AG20443 (cell line): ENCODE data around the gene ZNF526.

Experiments
- DNase-seq: peaks from one replicate; pipeline ENCODE4 v3.0.0; 2012; ENCODE audit warnings: low spot score, mixed read lengths

Gene ZNF526

DNA sequence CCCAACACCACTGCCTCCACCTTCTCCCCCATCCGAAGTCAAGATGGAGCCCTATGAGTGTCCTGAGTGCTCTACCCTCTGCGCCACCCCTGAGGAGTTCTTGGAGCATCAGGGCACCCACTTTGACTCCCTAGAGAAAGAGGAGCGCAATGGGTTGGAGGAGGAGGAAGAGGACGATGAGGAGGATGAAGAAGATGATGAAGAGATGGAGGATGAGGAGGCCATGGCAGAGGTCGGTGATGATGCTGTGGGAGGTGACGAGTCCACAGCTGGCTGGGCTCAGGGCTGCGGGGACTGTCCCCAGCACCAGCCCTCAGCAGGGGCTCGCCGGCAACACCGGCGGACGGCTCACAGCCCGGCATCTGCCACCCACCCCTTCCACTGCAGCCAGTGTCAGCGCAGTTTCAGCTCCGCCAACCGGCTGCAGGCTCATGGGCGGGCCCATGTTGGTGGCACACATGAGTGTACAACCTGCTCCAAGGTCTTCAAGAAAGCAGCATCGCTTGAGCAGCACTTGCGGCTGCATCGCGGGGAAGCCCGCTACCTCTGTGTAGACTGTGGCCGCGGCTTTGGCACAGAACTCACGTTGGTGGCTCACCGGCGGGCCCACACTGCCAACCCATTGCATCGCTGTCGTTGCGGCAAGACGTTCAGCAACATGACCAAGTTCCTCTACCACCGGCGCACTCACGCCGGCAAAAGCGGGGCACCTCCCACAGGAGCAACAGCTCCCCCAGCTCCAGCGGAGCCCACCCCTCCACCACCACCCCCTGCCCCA lies 5.0 kb downstream of the ZNF526 start:
- no peak for DNase-seq

DNA sequence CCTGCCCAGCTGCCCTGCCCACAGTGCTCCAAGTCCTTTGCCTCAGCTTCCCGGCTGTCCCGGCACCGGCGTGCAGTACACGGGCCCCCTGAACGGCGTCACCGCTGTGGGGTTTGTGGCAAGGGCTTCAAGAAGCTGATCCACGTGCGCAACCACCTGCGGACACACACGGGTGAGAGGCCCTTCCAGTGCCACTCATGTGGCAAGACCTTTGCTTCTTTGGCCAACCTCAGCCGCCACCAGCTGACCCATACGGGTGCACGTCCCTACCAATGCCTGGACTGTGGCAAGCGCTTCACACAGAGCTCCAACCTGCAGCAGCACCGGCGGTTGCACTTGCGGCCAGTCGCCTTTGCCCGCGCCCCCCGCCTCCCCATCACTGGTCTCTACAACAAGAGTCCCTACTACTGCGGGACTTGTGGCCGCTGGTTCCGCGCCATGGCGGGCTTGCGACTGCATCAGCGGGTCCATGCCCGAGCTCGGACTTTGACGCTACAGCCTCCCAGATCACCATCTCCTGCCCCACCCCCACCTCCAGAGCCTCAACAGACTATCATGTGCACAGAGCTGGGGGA lies 5.7 kb downstream of the ZNF526 start:
- no peak for DNase-seq

DNA sequence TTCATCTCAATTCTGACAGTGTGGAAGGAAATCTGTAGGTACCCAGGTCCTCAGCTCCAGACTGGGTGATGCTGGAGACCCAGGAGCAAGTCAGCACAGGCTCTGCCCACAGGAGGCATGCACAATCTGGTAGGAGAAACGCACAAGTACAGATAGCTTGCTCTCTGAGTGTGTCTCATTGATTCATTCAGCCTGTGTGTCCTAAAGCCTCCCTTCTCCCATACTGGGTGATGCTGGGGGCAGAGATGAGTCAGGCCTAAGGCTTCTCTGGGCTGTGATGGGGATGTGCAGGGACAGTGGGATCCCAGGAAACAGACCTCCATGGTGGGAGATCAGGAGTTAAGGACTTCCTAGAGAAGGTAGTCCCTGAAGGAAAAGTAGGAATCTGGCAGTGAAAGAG lies 6.8 kb downstream of the ZNF526 start:
- DNase-seq = no peak

DNA sequence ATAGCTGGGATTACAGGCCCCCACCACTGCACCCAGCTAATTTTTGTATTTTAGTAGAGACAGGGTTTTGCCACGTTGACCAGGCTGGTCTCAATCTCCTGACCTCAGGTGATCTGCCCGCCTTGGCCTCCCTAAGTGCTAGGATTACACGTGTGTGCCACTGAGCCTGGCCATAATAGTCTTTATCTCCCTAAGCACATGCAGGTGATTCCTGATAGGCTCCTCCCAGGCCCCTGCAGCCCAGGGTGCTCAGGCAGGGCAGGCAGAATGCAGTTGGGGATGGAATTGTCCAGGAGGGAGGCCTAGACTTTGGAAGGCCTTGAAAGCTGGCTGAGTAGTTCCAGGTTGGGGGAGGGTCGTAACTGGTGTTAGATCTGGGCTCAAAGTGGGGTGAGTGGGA lies 8.5 kb downstream of the ZNF526 start:
- no peak for DNase-seq

DNA sequence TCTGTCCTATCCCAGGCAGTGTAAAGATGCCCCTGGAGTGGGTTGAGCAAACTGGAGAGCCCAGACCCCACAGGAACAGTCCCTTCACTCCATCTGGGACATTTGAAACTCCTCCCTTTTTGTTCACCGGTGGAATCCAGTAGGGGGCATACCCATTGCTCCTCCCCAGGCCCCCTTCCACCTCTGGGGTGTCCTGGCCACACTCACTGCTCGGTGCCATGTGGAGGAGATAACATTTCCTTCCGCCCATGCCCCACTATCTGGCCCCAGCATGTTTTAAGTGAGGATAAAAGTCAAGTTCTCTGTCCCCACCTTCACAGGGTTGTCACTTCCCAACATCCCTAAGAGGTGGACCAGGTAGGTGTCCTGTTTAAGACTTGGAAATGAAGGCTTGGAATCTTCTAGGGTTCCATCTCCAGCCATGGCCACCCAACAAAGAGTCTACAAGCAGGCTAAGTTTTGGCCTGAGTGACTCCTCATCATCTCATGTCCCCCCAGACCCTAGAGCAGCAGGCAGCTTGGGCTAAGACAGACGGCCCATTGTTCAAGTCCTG lies 9.3 kb downstream of the ZNF526 start:
- no peak for DNase-seq

DNA sequence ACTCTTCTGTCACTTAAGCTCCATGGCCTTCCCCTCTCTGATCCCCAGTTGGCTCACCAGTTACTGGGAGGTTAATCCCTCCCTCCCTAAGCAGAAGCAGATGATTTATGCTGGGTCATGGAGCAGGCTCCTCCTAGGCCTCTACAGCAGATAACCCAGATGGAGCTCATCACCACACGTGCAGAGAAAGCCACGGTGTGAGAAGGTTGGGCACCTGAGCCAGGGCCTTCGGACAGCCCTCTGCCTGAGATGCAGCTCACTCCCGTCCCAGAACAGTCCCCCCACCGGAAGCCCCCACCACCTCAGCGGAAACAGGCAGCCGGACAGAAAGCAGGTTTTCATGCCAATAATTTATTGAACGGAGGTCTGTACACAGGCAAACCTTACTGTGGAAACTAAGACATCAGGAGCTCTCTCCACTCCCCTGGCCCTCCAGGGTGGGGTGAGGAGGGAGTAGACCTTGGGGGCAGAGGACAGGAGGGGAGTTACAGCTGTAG lies 9.8 kb downstream of the ZNF526 start:
- peak; percentile 45 for DNase-seq

DNA sequence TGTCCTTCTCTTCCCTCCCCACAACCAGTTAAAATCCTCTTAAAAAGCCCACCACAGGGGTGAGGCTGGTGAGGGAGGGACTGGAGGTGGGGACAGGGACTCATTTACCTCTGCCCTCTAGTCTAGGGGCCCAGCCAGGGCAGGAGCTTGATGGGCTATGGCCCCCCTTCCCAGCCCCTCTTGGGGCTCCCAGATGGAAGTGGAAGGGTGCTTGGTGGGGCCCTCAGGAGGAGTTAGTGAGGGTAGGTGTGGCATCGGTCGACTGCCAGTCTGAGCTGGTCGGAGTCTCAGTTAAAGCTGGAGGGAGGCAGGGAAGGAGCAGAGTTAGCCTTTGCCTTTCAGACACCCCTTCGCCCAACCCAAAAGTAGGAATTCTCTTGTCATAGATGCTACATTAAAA lies 10.5 kb downstream of the ZNF526 start:
- DNase-seq = no peak

DNA sequence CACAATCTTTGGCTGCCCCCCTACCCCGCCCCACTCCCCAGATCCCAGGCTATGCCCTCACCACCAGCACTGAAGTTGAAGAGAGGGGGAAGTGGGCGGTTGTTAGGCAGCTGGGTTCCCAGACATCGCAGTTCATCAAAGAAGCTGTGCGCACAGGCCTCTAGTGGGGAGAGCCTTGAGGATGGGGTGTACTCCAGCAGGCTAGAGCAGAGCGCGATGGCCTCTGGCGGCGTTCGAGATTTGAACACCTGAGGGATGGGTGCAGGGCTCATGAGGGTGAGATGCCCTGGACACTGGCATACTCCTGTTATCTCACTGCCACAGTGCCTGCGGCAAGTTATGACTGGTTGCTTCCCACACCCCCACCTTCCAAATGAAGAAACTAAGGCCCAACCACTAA lies 12.3 kb downstream of the ZNF526 start:
- no peak for DNase-seq

DNA sequence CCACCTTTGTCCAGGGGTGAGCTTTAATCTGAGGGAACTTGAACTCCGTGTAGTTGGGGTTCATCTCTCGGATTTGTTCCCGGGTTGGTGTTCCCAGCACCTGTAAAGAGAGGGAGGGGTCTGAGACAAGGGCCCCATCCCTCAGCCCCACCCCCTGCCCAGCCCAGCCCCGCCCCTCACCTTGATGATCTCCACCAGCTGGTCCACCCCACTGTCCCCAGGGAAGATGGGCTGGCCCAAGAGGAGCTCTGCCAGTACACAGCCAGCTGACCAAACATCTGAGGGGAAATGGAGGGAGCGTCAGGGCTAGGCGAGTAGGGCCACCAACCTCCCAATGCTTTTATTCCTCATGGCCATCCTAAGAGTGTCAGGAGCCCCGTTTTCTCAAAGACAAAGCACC lies 13.0 kb downstream of the ZNF526 start:
- no peak for DNase-seq

DNA sequence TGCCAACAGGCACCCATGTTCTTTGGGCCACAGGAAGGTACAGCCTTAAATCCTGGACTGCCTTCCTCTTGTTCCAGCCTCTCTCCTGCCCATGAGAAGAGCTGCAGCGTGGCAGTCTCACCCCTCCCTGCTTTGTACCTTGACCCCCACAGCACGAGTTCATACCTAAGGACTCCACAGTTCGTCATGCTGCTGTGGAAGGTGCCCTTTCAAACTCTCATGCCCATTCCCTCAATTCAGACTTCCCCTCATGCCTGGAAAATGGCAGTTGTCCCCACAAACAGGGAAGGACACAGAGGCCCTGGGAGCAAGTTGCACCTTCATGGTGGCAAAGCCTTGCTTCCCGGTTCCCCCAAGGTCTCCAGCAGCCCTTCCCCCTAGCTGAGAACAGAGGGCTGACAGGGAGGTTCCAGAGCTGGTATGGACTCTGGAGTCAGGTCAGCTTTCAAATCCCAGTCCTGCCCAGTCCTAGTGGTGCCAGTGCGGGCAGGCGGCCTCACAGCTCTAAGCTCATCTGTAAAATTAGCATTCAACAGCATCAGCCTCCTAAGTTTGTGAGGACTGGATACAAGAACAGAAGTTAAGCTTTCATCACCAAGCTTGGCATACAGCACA lies 13.7 kb downstream of the ZNF526 start:
- DNase-seq = no peak

DNA sequence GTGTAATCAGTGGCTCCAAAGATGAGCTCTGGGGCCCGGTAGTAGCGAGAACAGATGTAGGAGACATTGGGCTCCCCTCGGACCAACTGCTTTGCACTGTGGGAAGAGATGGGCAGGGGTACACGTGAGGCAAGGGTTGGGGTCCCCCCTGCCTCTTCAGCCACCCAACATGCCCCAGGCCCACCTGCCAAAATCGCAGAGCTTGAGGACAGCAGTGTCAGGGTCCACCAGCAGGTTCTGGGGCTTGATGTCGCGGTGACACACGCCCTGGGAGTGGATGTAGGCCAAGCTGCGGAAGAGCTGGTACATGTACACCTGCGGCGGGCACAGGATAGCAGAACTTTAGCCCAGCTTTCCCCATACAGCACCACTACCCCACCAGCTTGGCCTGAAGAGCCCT lies 14.3 kb downstream of the ZNF526 start:
- DNase-seq = no peak

DNA sequence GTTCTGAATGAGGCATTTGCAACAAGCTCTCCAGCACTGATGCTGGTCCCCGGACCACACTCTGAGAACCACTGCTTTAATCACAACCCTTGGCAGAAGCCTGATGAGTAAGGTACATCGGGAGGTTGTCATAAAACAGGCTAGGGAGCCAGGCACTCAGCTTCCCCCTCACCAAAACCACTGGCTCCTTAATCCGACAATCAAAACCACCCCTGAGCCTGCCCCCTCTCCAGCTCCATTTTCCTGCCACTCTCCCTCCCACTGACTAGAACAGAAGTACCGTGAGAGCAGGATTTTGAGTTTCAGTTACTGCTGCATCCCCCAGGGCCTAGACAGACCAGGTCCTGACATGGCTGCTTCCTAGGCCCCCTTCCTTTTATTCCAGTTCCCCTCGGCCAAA lies 15.1 kb downstream of the ZNF526 start:
- DNase-seq = no peak

DNA sequence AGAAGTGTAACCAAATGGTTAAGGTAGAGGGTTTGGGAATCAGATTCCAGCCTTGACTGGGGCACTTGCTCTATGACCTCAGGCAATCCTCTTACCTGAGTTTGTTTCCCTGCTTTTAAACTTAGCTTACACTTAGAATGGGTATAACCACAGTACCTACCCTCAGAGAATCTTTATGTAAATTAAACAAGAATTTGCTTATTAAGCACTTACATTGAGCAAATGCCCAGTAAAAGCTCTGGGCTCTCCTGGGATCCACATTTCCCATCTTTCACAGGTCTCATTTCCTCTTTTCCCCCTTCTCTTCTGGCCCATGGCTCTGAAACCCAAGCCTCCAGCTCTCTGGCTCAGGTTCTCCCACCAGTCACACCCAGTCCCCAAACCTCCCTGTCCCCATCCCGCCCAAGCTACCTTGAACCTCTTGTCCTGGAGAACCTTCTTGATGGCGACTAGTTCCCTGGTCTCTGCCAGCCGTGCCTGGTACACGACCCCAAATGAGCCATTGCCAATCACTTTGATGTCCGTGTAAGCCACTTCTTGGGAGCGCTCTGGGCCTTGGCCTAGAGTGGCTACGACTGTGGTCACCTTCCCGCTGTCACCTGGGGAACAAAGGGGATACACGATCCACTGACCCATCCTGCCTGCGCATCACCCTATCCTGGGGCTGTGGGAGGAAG lies 19.6 kb downstream of the ZNF526 start:
- no peak for DNase-seq

DNA sequence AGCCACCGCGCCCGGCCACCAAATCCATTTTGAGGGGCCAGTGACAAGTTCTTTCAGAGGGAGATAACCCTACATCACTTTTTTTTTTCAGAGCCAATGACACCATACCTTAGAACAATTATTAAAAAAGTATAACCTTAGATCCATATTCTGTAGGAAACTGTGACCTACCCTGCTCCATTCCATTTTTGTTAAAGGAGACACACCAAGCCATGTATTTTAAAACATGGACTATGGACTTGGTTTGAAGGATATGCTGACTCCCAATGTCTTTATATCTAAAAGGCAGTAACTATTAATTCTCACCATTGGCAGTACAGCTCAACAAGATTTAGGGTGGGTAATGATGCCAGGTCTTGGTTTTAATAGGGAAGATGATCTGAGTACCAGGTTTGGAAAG lies 21.2 kb downstream of the ZNF526 start:
- DNase-seq = no peak

DNA sequence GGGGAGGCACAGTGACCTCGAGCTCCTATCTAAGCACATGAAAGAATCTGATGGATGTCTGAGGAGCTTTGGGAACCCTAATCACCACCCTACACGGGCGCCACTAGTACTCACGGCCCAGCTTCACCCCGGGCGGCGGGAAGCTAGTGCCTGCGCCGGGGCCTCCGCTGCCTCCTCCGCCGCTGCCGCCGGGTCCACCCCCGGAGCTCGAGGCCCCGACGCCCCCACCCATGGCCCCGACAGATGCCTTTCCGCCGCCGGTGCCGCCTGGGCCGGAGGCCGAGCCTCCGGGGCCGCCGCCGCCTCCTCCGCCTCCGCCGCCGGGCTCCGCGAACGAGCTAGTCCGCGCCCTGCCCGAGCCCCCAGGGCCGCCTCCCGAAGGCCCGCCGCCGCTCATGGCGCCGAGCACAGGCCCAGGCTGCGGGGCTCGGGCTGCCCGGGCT lies 22.0 kb downstream of the ZNF526 start:
- peak; percentile 33 for DNase-seq

DNA sequence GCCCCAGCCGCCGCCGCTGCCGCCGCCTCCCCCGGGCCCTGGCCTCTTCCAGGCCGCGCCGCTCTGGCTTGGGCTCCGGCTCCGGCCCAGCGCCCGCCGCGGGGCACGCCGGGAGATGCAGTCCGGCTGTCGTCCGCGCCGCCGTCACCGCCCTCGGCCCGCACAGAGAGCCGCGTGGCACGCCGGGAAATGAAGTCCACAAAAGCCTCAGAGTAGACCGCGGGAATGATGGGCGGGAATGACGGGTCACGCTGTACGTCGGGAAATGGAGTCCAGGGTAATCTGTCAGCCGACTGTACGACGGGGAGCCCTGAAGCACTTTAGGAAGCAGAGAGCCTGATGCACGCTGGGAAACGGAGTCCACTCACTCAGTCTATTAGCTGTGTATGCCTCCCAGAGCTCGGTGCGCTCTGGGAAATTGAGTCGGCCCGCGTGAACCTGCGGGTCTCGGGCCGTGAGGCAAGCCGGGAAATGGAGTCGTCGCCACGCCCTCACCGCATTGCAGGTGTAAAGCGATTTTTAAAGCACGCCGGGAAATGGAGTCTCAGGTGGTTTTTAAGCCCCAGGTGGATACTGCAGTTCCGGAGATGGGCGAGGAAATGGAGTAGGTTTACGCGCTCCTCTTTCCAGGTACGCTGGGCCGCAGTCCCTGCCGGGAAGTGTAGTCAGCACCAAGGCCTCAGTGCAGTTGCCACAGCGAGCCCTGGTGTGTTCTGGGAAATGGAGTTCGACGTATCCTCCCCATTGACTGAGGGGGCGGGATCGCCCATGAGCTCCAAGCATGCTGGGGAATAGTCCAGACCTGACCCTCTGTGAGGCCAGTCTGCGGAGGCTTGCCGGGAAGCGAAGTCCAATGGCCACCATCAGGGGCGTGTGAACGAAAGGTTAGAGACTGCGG lies 22.6 kb downstream of the ZNF526 start, which contains the start of gene GSK3A:
GSK3A (minus strand) TSS at position 91 of the 898 bp plus-strand sequence. CDS start 137 bp downstream, outside the sequence.
- peak; percentile 93 for DNase-seq

DNA sequence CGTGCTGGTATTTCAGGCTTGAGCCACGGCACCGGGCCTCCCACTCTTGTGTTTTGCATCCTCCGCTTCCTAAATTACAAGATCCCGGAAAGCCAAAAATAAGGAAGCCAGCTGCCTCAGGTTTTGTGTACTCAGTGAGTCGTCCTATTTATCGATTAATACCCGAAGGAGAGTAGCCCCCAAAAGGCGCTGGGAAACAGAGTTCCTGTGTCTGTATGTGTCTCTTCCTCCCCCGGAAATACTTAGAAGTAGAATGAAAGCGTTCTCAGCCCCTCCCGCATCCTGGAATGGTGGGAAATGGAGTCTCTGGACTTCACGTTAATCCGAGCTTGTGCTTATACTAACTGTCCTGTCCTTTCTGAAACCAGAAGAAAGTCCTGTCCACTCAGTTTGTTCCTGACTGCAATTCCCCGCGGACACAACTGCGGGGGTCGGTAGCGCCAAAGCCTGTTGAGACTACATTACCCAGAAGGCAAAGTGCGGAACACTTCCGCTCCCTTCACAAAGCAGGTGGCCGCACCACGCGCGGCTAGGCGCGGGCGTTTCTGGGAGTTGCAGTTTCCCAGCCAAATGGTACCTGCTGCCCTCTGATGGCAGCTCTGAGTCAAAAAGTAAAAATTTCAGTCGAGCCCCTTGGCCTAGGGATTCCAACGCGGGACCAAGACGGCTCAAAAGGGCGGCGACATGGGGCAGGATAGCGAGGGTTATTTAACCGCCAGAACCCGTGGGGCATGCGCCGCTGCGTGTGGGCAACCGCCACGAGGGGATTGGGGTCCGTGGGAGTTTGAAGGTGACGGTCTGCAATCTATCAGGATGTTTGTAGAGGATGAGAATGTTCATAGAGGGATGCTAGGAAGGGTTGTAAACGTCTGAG lies 24.5 kb downstream of the ZNF526 start:
- peak; percentile 82 for DNase-seq

DNA sequence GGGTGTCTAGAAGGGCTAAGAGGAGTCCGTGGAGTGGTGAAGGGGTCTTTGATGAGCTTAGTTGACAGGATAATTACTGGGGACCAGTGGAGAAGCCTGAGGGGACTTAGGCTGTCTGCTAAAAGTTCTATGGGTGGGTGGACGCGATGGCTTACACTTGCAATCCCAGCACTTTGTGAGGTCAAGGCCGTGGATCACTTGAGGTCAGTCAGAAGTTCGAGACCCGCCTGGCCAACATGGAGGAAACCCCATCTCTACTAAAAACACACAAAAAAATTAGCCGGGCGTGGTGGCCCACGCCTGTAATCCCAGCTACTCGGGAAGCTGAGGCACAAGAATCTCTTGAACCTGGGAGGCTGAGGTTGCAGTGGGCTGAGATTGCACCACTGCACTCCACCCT lies 25.1 kb downstream of the ZNF526 start:
- DNase-seq = no peak

DNA sequence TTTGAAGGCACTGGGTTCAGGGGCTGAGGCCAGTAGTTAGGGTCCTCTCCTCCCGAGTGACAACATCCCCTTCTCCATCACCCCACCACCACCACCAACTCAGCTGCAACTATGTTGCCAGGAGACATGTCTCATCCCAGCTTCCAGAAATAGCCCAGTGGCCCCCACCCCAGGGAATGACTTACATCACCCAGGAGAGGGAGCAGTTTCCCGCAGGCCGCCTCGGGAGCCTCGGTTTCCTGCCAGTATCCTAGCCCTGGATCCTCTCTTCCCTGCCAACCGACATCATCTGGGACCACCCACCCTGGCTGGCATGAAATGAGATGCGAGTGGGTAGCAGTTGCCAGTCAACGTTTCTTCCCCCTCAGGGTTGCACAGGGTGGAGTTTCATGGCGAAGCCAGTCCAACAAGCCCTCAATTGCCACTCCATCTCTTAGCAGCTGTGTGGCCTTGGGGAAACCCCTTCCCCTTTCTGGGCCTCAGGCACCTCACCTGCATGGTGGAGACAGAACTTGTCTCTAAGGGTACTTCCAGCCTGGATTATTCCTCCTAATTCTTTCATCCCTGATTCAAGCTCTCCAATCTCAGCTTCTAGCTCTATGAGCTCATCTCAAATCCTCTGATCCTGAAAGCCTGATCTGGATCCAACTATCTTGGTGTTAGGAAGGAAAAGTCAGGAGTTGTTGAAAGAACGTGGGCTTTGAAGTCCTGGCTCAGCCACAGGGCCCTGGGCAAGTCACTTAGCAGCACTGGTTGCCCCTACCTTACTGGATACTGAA lies 26.2 kb downstream of the ZNF526 start:
- DNase-seq = peak; percentile 86
